ENCODE data around the gene ARID3C.
"Not testable (repeated sequence)": the region's sequence is repeated elsewhere in the genome, so short reads cannot be mapped to it uniquely, and the experiment has no call there.

ARID3C gene

GRCh38 chr9:34652602-34653000 lies 23.7 kb upstream of the ARID3C start:
- DNase-seq (ENCODE audit: low read depth): no peak

- peak; percentile 80 for DNase-seq (ENCODE audit: low read depth)
Measured at GRCh38 chr9:34651876-34652601, 23.2 kb upstream of the ARID3C start, which contains the start of gene IL11RA. TSS of gene IL11RA (plus strand) at chr9:34652185. CDS start at chr9:34655218, 3,033 bp downstream.

GRCh38 chr9:34651321-34651720 lies 22.5 kb upstream of the ARID3C start:
- DNase-seq (ENCODE audit: low read depth): no peak

- DNase-seq (ENCODE audit: low read depth): no peak
Measured at GRCh38 chr9:34650816-34651215, 21.9 kb upstream of the ARID3C start.

GRCh38 chr9:34648673-34649072 lies 19.8 kb upstream of the ARID3C start:
- DNase-seq (ENCODE audit: low read depth): no peak

GRCh38 chr9:34647651-34648050 lies 18.8 kb upstream of the ARID3C start:
- DNase-seq (ENCODE audit: low read depth): no peak

- DNase-seq (ENCODE audit: low read depth): no peak
Measured at GRCh38 chr9:34647084-34647403, 18.2 kb upstream of the ARID3C start.

GRCh38 chr9:34646211-34647083 lies 17.6 kb upstream of the ARID3C start, which contains the start of gene GALT:
TSS of gene GALT (plus strand) at chr9:34646675. CDS start at chr9:34646705, 30 bp downstream.
- DNase-seq (ENCODE audit: low read depth): peak; percentile 67

GRCh38 chr9:34644766-34645314 lies 16.0 kb upstream of the ARID3C start:
- DNase-seq (ENCODE audit: low read depth): no peak

GRCh38 chr9:34642679-34643078 lies 13.8 kb upstream of the ARID3C start:
- no peak for DNase-seq (ENCODE audit: low read depth)

GRCh38 chr9:34639322-34639721 lies 10.5 kb upstream of the ARID3C start:
- DNase-seq (ENCODE audit: low read depth): not testable (repeated sequence)

- no peak for DNase-seq (ENCODE audit: low read depth)
Measured at GRCh38 chr9:34638138-34638445, 9.2 kb upstream of the ARID3C start.

GRCh38 chr9:34637356-34638137 lies 8.7 kb upstream of the ARID3C start, which contains the start of gene SIGMAR1:
TSS of gene SIGMAR1 (minus strand) at chr9:34637787. CDS start at chr9:34637697, 90 bp downstream.
- peak; percentile 89 for DNase-seq (ENCODE audit: low read depth)

- no peak for DNase-seq (ENCODE audit: low read depth)
Measured at GRCh38 chr9:34636791-34637355, 8.0 kb upstream of the ARID3C start.

- DNase-seq (ENCODE audit: low read depth): no peak
Measured at GRCh38 chr9:34635556-34635955, 6.7 kb upstream of the ARID3C start.

GRCh38 chr9:34634551-34635248 lies 5.8 kb upstream of the ARID3C start:
- no peak for DNase-seq (ENCODE audit: low read depth)

- DNase-seq (ENCODE audit: low read depth): no peak
Measured at GRCh38 chr9:34633851-34634550, 5.1 kb upstream of the ARID3C start.

- DNase-seq (ENCODE audit: low read depth): no peak
Measured at GRCh38 chr9:34633166-34633565, 4.3 kb upstream of the ARID3C start.

- no peak for DNase-seq (ENCODE audit: low read depth)
Measured at GRCh38 chr9:34630402-34631154, 1.7 kb upstream of the ARID3C start.

GRCh38 chr9:34629491-34629808 lies 584 bp upstream of the ARID3C start:
- no peak for DNase-seq (ENCODE audit: low read depth)
